Measurements from ENCODE around the gene SAPCD2.

SAPCD2 gene

GRCh38 chr9:137079401-137079787, 9.0 kb upstream of the SAPCD2 start:
- TF ChIP-seq, protein P1, sequence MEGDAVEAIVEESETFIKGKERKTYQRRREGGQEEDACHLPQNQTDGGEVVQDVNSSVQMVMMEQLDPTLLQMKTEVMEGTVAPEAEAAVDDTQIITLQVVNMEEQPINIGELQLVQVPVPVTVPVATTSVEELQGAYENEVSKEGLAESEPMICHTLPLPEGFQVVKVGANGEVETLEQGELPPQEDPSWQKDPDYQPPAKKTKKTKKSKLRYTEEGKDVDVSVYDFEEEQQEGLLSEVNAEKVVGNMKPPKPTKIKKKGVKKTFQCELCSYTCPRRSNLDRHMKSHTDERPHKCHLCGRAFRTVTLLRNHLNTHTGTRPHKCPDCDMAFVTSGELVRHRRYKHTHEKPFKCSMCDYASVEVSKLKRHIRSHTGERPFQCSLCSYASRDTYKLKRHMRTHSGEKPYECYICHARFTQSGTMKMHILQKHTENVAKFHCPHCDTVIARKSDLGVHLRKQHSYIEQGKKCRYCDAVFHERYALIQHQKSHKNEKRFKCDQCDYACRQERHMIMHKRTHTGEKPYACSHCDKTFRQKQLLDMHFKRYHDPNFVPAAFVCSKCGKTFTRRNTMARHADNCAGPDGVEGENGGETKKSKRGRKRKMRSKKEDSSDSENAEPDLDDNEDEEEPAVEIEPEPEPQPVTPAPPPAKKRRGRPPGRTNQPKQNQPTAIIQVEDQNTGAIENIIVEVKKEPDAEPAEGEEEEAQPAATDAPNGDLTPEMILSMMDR (IDR thresholded peaks at IDR 0.05) = no peak
- Histone ChIP-seq H3K27me3 (peaks cover 60% of the 10 kb centered on the region), H3K4me3 (ENCODE audit: low read depth in 1 of 2, low read length in 1 of 2) (no peak overlapping the region), H3K27ac (no peak overlapping the region), H3K36me3 (no peaks in the 10 kb centered on the region), H3K4me1 (ENCODE audit: control insufficient read depth in 1 of 2, insufficient read depth in 1 of 2, low read depth in 1 of 2, low read length in 1 of 2) (peaks cover 18% of the 10 kb centered on the region in 2 experiments), H3K9me3 (no peaks in the 10 kb centered on the region)

GRCh38 chr9:137078701-137079400, 8.5 kb upstream of the SAPCD2 start:
- H3K4me1 ChIP-seq (ENCODE audit: control insufficient read depth in 1 of 2, insufficient read depth in 1 of 2, low read depth in 1 of 2, low read length in 1 of 2) = peaks cover 22 to 24% of the 10 kb centered on the region in 2 experiments
- no peaks in the 10 kb centered on the region for H3K9me3 ChIP-seq
- TF ChIP-seq, protein P1 (IDR thresholded peaks at IDR 0.05) = no peak
- H3K36me3 ChIP-seq = no peaks in the 10 kb centered on the region
- peaks cover 60% of the 10 kb centered on the region for H3K27me3 ChIP-seq
- H3K27ac ChIP-seq = no peak overlapping the region
- no peak overlapping the region for H3K4me3 ChIP-seq (ENCODE audit: low read depth in 1 of 2, low read length in 1 of 2)

DNA sequence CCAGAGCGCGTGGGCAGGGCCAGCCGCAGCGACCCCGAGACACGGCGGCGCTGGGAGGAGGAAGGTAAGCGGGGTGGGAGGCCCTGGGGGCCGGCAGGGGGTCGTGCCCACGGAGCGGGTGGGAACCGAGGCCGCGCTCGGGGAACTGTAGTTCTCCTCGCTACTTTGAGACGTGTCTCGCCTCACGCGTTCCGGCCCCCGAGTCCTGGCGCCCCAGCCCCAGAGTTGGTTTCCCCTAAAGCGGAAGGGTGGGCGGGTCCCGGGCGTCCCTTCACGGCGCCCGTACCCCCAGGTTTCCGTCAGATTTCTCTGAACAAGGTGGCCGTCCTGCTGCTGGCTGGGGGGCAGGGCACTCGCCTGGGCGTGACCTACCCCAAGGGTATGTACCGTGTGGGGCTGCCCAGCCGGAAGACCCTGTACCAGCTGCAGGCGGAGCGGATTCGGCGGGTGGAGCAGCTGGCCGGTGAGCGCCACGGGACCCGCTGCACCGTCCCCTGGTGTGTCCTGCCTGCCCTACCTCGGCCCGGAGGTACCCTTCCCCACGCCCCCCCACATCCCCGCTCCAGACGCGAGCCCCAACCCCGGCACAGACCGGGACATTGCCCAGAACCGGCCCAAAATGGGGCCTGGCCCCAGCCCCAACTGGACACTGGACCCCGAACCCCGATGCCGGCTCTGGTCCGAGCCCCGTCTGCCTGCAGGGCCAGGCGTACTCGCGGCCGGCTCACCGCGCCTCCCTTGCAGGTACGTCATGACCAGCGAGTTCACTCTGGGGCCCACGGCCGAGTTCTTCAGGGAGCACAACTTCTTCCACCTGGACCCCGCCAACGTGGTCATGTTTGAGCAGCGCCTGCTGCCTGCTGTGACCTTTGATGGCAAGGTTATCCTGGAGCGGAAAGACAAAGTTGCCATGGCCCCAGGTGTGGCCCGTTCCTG, 7.7 kb upstream of the SAPCD2 start:
- Histone ChIP-seq H3K36me3 (no peaks in the 10 kb centered on the region), H3K9me3 (no peaks in the 10 kb centered on the region), H3K4me3 (ENCODE audit: low read depth in 1 of 2, low read length in 1 of 2) (peak overlapping the region; percentile 28 to 32), H3K4me1 (ENCODE audit: control insufficient read depth in 1 of 2, insufficient read depth in 1 of 2, low read depth in 1 of 2, low read length in 1 of 2) (peaks cover 30 to 32% of the 10 kb centered on the region in 2 experiments), H3K27ac (no peak overlapping the region), H3K27me3 (peaks cover 60% of the 10 kb centered on the region)
- TF ChIP-seq, protein P1 (IDR thresholded peaks at IDR 0.05) = no peak

DNA sequence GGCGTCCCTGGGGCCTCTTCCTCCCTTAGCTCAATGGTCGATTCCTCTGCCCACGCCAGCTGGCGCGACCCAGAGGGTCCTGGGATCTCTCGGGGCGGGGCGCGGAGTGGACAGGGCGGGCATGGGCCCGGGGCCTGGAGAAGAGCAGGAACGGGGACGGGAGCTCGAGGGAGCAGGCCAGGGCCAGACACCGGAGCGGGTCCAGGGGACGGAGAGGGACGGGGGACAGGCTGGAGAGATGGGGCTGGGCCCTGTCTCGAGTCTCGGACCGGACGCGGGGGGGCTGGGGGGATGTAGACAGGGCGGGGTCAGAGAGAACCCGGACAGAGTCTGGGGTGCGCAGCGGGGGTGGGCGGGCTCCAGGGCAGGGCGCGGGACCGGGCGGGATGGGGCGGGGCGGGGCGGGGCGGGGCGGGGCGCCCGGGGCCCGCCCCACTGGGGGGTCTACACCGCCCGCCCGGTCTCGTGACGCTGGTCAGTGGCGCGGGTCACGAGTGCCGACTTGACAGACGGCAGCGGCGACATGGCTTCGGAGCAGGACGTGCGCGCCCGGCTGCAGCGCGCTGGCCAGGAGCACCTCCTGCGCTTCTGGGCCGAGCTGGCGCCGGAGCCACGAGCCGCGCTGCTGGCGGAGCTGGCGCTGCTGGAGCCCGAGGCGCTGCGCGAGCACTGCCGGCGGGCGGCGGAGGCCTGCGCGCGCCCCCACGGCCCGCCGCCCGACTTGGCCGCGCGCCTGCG, 6.8 kb upstream of the SAPCD2 start, which contains the start of gene UAP1L1:
Gene UAP1L1, plus strand, starts transcription at position 508 of the 738 bp plus-strand sequence. Its CDS starts 16 bp downstream, at position 524.
- Histone ChIP-seq H3K4me3 (ENCODE audit: low read depth in 1 of 2, low read length in 1 of 2) (peak within 1 kb of the TSS; percentile 28 to 32), H3K27me3 (peaks cover 60% of the 10 kb centered on the region), H3K27ac (no peak within 1 kb of the TSS), H3K4me1 (ENCODE audit: control insufficient read depth in 1 of 2, insufficient read depth in 1 of 2, low read depth in 1 of 2, low read length in 1 of 2) (peaks cover 39 to 40% of the 10 kb centered on the region in 2 experiments), H3K9me3 (no peaks in the 10 kb centered on the region), H3K36me3 (no peaks in the 10 kb centered on the region)
- TF ChIP-seq, protein P1 (IDR thresholded peaks at IDR 0.05) = no peak

DNA sequence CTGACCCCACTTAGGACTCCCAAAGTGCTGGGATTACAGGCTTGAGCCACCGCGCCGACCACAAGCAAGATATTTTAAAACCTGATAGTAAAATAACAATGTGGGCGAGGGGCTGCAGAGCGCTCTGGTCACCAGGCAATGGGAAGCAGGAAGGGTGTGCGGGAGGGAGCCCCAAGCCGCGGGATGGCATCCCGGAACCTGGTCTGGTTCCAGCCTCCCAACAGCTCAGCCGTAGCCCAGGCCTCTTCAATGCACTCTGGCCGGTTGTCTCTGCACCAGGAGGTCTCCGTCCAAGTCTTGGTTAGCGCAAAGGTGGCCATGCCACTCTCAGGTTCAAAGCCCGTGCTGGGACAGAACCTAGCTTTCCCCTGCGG, 6.3 kb upstream of the SAPCD2 start:
- Histone ChIP-seq H3K9me3 (no peaks in the 10 kb centered on the region), H3K4me3 (ENCODE audit: low read depth in 1 of 2, low read length in 1 of 2) (peak overlapping the region in 1 of 2 experiments; percentile 20), H3K4me1 (ENCODE audit: control insufficient read depth in 1 of 2, insufficient read depth in 1 of 2, low read depth in 1 of 2, low read length in 1 of 2) (peaks cover 44 to 46% of the 10 kb centered on the region in 2 experiments), H3K27me3 (peaks cover 61% of the 10 kb centered on the region), H3K27ac (no peak overlapping the region), H3K36me3 (no peaks in the 10 kb centered on the region)
- TF ChIP-seq, protein P1 (IDR thresholded peaks at IDR 0.05) = no peak
